K562 (cell line): ENCODE measurements around the gene CABYR.

Experiments used
- HCFC1 ChIP-seq: IDR thresholded peaks from 2 replicates; pipeline ENCODE4 v1.6.1; 2012; ENCODE audit warnings: low read depth, low read length, improper control_type of control experiment
- MYNN ChIP-seq, 2 experiments: sonication (generic); formaldehyde crosslinking in 1 of 2; IDR thresholded peaks; 2 replicates each; pipeline versions ENCODE4 v1.5.0 to v1.6.1; 2016 to 2020; ENCODE audit warnings: antibody characterized with exemption in 1 of 2, missing genetic modification reagents in 1 of 2
- POLR2A ChIP-seq: fragments of 450-650 bp; conservative IDR thresholded peaks from 2 replicates; pipeline ENCODE4 v1.6.1; 2016

DNA sequence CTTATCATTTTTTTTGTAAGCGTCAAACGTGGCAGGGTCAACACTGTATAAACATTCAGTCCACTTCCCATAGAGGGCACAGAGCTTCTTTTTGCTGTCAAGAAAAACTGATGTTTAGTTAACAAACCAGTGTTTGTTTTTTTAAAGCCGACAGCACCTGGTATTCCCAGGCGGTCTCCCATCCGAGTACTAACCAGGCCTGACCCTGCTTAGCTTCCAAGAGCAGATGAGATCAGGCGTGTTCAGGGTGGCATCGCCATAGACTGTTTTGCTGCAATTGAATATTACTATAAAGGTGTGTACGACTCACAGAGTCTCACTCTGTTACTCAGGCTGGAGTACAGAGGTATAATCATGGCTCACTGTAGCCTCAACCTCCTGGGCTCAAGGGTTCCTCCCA is 31.5 kb downstream of the CABYR start:
- TF ChIP-seq POLR2A (no peak), MYNN (IDR thresholded peaks at IDR 0.05) (no peak), MYNN (CRISPR knock-in tag; IDR thresholded peaks at IDR 0.05) (no peak), HCFC1 (no peak)
